Midbrain (tissue), 1 donor: ENCODE data around the gene SYT1.

ENCODE experiments used
- DNase-seq: peaks from one replicate; lab custom pipeline; 2025; lab: John Stamatoyannopoulos, UW

SYT1 gene

DNA sequence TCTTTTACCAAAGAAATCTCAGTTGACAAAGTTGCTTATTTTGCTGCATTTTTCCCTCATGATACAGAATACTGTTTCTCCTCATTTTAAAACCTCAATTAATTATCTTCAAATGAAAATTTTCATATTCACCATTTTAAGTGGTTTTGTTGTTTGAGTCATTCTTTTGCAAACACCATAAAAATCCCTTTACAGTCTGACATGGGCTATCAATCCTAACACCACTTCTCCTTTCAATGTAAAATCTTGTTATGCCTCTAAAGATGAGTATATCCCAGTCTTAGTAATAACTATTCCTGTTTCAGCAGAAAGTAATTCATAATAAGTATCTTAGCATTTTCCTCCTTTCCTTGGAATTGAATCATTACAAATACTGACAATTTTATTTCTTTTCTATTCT lies 192.2 kb downstream of the SYT1 start:
- DNase-seq: no peak

DNA sequence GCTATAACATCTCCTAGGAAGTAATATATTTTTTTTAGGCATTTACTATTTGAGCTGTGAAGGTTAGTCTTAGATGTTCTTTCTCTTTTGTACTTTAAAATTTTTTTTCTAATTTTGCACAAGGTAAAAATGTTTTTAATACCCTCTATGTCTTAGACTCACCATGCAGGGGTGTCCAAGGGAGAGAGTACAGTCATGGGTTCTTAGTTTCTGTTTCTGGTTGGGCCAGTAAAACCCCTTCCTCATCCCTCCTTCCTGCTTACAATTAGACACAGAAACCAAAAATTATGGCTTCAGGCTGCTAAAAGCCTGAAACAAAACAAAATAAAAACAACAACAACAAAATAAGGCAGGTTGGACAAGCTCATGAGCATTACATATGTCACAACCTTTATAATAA lies 193.0 kb downstream of the SYT1 start:
- DNase-seq: no peak

- DNase-seq: no peak
Measured at GRCh38 chr12:79058342-79058741, 193.8 kb downstream of the SYT1 start.

DNA sequence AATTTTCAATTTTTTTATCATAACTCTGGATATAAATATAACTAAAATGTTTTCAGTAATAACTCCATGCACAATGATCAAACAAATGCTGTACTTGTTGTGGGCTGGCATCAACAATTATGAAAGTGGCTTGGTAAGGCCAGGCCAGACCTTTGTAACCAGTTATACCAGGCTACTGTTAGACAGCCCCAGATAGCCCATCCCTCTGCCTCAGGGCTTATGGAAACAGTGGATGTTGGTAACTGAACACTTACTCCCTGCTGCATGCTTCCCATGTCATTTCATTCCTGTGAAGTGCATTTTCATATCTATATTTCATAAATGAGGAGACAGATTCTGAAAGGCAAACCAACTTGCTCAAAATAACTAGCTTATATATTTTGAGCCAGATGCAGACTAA lies 195.0 kb downstream of the SYT1 start:
- no peak for DNase-seq

GRCh38 chr12:79063258-79063657 lies 198.7 kb downstream of the SYT1 start:
- no peak for DNase-seq

- DNase-seq: no peak
Measured at GRCh38 chr12:79067977-79068376, 203.4 kb downstream of the SYT1 start.

DNA sequence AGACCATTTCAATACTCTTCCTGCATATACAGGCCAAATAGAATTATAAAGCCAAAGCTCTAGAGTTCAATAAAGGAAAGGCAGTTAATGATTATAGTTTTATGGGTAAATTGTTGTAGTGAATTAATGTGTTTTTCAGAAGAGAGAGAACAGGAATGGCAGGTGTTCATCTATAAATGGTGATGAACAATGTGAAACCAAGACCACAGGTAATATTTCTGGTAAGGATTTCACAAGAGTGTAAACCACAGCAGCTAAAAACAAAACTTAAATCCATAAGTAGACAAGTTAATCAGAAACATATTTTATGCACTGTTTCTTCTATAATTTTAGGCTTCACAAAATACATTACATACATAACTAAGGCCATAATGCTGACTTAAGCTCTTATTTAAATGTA lies 204.4 kb downstream of the SYT1 start:
- no peak for DNase-seq

GRCh38 chr12:79071498-79071897 lies 206.9 kb downstream of the SYT1 start:
- DNase-seq: no peak

GRCh38 chr12:79073506-79073905 lies 208.9 kb downstream of the SYT1 start:
- DNase-seq: no peak

DNA sequence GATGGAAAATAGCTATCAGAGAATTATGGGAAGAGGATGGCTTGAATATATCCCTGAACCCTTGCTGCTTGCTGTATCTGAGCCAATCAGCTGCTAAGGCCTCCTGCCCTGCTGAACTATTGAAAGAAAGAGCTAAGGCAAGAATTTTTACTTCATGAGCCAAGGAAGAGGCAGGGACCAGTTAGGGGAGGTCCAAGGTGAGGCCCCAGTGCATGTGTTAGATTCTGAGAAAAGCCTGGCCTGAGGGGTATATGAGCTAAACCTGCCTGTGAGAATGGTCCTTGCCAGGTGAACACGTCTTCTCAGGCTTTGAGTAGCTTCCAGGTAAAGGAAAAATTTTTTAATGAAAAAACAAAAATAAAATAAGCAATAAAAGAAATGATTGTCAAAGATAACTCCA lies 218.0 kb downstream of the SYT1 start:
- no peak for DNase-seq

- DNase-seq: no peak
Measured at GRCh38 chr12:79083181-79083580, 218.6 kb downstream of the SYT1 start.

DNA sequence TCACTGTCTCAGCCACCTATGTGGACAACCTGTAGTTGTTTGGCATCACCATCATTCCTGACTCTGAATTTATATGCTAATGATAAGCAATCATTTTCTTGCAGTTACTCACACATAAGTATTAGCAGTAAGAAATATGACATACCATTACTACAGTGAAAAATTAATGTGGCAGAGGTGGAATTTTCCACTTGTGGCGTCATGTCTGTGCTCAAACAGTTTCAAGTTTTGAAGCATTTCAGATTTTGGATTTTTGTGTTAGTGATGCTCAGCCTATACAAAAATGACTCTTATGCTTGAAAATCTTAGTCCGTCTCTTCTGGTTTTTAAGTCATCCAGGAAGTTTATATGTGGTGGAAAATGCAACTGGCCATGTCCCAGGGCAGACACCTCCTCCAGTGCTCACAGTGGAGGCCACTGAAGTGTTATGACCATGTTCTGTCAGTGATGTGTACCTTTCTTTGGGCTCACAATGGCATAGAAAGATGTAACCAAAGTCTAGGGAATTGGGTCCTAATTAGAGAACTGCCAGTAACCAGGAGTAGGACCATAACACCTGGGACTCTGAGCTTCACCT lies 220.6 kb downstream of the SYT1 start:
- no peak for DNase-seq

- no peak for DNase-seq
Measured at GRCh38 chr12:79086541-79087296, 222.1 kb downstream of the SYT1 start.

- no peak for DNase-seq
Measured at GRCh38 chr12:79098530-79098929, 234.0 kb downstream of the SYT1 start.

- no peak for DNase-seq
Measured at GRCh38 chr12:79108962-79109361, 244.4 kb downstream of the SYT1 start.

DNA sequence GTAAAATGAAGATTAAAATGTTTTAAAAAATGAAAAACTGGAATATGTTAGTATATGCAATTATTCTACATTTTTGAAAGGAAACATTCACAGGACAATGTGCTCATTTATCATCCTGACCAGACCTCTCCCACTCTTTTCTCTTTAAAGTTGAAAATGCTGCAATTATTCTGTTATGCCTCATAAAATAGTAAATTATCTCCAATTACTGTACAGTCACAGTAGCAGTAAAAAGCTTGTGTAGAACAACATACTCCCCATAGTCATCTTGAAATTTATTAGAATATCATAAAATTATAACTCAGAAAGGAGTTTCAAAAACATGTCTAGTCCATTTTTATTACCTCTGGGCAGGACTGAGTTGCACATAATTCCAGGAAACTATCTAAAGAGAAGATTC lies 250.3 kb downstream of the SYT1 start:
- no peak for DNase-seq

DNA sequence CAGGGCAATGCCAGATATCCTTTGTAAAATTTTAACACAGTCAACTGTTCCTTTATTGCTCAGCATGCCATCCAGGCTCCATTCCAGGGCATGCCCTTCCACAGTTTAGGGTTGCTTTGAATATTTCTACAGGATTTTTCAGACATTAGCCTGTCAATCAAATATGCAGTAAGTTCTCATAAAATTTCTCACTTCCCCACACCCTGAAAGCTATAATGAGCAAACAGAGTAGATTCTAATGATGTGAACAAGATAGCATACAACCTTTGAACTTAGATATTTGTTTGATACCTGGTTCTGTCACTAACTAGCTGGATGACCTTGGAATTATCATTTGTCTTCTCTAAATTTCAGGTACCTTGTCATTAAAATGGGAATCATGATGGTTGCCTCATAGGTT lies 251.2 kb downstream of the SYT1 start:
- DNase-seq: no peak

GRCh38 chr12:79119796-79120195 lies 255.2 kb downstream of the SYT1 start:
- no peak for DNase-seq

GRCh38 chr12:79121486-79121885 lies 256.9 kb downstream of the SYT1 start:
- DNase-seq: no peak

GRCh38 chr12:79124385-79124784 lies 259.8 kb downstream of the SYT1 start:
- DNase-seq: no peak

DNA sequence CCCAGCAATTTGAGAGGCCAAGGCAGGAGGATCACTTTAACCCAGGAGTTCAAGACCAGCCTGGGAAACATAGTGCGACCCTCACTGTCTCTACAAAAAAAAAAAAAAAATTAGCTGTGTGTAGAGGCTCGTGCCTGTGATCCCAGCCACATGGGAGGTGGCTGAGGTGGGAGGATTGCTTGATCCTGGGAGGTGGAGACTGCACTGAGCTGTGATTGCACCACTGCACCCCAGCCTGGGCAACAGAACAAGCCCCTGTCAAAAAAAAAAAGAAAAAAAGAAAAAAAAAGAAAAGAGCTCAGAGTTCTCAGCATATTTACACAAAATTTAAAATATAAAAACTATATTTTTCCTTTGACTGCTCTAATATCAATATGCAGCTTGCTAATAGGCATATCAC lies 260.8 kb downstream of the SYT1 start:
- no peak for DNase-seq

- DNase-seq: no peak
Measured at GRCh38 chr12:79127271-79127751, 262.7 kb downstream of the SYT1 start.

DNA sequence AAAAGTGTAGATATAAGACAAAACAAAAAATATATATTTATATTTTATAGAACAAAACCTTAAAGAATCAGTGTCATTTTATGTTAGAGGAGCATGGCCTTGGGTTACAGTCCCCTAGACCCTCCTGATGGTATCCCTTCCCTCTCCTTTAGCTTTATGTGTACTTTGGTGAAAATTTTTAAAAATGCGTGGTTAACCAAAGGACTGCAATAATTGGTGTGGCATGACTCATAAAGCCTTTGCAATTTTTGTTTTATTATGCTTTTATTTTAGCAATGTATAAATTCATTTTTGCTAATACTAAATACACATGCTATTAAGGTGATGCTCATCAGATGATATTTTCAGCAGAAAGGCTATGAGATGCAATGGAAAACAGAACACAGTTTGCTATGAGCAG lies 264.4 kb downstream of the SYT1 start:
- DNase-seq: no peak

DNA sequence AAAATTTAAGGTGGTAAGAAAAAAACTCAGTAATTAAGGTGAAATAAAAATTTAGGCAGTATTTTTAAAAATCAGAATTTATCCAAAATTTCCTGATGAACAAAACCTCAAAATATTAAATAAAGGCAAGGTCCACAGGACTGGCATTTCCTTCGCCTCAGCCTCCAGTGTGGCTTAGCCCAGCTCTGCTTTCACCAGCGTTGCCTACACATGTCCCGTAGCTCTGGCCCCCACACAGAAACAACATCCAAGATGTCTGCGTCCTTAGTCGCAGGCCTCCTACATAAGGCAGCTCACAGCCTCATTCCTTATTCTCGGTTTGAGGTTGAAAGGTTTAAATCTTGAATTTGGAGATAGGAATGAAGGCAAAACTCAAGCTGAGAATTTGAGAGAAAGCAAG lies 274.3 kb downstream of the SYT1 start:
- no peak for DNase-seq
